GM12801 (cell line): ENCODE measurements around the gene C2.

ENCODE experiments used
- TF ChIP-seq, protein P1 (sequence below): IDR thresholded peaks from one replicate; pipeline ENCODE4 v1.5.1; 2011; ENCODE audit warnings: control low read depth; ENCODE audit not compliant: insufficient read length; ENCODE audit errors: extremely low read depth

The C2 gene

DNA sequence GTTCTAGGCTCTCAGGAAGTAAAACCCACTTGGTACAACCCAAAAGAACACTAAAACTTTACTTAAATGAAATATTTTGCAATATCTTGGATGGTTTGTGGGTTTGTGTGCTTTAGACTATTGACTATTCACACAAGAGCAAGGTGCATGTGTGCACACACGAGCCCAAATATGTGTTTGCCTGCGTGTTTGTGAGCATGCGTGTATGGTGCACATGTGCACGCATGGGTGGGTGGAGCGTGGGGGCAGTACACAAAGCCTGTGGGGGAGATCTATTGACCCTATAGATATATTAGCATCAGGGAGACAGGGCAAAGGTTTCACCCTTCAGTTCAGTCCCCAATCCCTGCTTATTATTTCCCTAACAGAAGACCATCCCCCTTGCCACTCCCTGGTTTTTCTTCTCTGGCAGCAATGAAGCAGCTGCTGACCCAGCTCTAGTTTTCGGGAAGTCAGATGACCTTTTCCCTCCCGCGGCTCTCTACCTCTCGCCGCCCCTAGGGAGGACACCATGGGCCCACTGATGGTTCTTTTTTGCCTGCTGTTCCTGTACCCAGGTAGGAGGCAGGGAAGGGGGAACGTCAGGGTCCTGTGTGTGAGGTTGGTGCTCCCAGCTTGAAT is at the start of gene C2:
C2 (plus strand) TSS at position 476 of the 621 bp plus-strand sequence; CDS start at position 512, 36 bp downstream.
- TF ChIP-seq, protein P1, sequence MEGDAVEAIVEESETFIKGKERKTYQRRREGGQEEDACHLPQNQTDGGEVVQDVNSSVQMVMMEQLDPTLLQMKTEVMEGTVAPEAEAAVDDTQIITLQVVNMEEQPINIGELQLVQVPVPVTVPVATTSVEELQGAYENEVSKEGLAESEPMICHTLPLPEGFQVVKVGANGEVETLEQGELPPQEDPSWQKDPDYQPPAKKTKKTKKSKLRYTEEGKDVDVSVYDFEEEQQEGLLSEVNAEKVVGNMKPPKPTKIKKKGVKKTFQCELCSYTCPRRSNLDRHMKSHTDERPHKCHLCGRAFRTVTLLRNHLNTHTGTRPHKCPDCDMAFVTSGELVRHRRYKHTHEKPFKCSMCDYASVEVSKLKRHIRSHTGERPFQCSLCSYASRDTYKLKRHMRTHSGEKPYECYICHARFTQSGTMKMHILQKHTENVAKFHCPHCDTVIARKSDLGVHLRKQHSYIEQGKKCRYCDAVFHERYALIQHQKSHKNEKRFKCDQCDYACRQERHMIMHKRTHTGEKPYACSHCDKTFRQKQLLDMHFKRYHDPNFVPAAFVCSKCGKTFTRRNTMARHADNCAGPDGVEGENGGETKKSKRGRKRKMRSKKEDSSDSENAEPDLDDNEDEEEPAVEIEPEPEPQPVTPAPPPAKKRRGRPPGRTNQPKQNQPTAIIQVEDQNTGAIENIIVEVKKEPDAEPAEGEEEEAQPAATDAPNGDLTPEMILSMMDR = no peak

DNA sequence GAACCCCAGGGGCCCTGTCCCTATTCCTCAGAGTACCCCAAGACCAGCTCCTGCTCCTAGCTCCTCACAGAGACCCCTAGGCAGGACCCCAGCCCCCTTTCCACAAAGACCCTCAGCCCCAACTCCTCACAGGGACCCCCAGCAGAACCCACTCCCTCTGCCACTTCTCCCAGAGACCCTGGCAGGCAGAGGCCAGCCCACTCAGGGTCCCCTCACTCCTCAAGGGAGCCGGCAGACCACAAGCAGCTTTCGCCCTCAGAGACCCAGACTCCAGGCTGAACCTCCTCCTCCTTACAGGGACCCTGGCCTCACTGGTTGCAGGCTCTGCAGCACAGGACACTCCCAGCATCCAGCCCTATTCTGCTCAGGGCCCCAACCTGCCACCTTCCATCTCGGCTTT is 49.3 kb upstream of the C2 start:
- TF ChIP-seq, protein P1 = no peak

DNA sequence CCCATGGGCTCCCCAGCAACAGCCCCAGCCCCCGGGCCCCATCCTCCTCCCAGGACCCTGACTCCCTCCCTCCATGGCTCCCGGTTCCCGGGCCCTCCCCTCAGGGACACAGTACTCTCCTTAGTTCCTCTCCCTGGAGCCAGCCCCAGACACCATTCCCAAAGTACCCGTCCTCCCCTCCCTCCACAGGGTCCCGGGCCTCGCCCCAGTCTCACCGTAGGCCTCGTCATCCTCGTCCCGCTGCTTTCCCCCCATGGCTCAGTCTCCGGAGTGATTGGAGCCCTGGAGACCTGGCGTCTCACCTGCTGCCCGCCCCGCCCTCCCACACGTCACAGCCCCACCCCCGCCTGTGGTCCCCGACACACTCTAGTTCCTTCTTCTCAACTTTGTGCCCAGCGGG is 48.8 kb upstream of the C2 start, which contains the start of gene SLC44A4:
SLC44A4 (minus strand) TSS at position 272 of the 400 bp plus-strand sequence; CDS start at position 255, 17 bp downstream.
- TF ChIP-seq, protein P1 = no peak

DNA sequence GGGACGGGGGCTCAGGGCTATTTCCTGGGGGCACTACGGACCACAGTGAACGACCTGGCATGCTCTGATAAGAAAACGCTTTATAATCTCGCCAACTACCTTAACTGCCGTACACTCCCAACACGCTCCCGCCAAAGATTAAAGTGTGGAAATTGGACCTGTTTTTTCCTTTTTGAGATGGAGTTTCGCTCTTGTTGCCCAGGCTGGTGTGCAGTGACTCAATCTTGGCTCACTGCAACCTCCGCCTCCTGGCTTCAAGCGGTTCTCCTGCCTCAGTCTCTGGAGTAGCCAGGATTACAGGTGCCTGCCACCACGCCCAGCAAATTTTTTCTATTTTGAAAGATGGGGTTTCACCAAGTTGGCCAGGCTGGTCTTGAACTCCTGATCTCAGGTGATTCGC is 48.4 kb upstream of the C2 start:
- TF ChIP-seq, protein P1 = no peak

DNA sequence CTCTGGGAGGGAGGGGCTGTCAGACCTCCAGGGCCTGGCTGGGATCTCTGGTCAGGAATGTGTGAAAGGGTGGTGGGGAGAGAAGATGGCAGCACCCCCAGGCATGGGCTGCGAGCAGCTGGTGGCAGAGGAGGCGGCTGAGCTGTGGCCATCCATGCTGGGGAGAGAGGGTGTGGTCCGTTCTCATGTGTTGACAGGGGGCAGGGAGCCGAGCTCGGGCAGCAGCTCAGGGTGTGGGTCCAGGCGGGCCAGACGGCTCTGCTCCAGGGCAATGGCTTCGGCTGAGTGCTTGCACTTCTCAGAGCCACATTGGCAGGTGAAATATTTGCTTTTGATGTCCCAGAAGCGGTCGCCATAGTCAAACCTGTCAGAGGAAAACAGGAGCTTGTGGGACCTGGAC is 47.6 kb upstream of the C2 start:
- TF ChIP-seq, protein P1 = no peak

DNA sequence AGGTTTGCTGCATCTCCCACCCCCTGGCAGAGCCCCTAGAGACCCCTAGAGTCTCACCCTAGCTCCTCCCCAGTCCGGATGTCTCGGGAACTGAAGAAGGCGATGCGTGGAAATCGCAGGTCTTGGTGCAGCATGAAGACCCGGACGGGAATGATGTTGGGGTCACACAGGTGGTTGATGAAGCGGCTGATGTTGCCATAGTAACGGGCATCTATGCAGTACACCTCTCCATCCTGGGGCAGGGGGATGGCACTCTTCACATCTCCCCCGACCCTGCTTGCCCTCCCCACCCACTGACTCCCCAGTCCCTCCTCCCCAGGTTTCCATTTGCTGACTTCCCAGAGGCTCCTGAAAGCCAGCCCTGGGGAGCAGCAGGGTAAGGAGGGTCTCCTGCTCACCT is 46.9 kb upstream of the C2 start:
- TF ChIP-seq, protein P1 = no peak

DNA sequence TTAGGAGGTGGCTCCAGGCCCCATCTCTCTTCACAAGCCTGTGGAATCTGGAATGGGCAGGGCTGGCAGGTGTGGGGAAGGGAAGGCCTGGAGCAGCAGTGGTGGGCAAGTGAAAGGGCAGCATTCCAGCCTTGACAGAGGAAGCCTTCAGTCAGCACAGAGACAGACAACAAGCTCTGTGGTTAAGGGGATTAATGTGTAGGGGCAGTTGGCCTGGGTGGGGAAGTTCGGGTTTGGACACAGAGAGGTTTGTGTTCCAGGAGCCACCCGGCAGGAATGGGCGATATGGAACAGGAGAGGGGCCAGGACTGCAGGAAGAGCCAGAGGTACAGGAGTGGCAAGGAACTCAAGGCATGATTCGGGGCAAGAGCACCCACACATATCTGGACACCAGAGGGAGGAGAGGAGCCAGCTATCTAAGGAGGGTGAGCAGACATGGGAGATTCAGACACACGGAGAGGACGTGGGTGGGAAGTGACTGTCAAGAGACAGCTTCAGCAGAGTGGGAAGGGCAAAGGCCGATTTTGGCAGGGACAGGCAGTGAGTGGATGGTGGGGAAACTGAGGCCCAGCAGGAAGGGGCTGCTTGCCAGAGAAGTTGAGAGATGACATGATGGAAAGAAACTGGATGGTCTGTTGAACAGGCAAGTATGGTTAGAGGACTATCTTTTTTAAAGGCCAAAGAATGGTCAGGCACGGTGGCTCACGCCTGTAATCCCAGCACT is 46.2 kb upstream of the C2 start:
- TF ChIP-seq, protein P1 = no peak
